Suprapubic skin (tissue), 4 donors: ENCODE data around the gene SHROOM2.

Source experiments
- CTCF ChIP-seq, 2 donors: fragments of 200-600 bp in 1 of 2; fragments of 450-650 bp in 1 of 2; sonication (generic) in 1 of 2; IDR thresholded peaks; one replicate each; pipeline ENCODE4 v1.5.1; 2016 to 2019; ENCODE audit warnings: antibody characterized with exemption in 2 of 2, mild to moderate bottlenecking in 1 of 2, moderate library complexity in 1 of 2
- EP300 ChIP-seq: sonication (generic); formaldehyde crosslinking; IDR thresholded peaks from one replicate; pipeline ENCODE4 v1.6.1; 2017; ENCODE audit warnings: antibody characterized with exemption
- POLR2A ChIP-seq, 2 donors: fragments of 450-650 bp; IDR thresholded peaks; one replicate each; pipeline ENCODE4 v1.6.1; 2017; ENCODE audit warnings: antibody characterized with exemption in 2 of 2, mild to moderate bottlenecking in 2 of 2, moderate library complexity in 2 of 2
- POLR2AphosphoS5 ChIP-seq, 3 donors: sonication (generic); formaldehyde crosslinking; IDR thresholded peaks; one replicate each; pipeline ENCODE4 v1.6.1; 2017; ENCODE audit warnings: antibody characterized with exemption in 3 of 3

- no peak for TF ChIP-seq POLR2AphosphoS5 (IDR thresholded peaks at IDR 0.05)
- TF ChIP-seq CTCF (IDR thresholded peaks at IDR 0.05) = no peak
- TF ChIP-seq POLR2A (IDR thresholded peaks at IDR 0.05) = no peak
- TF ChIP-seq EP300 = no peak
These were observed 90.0 kb downstream of the SHROOM2 start for GRCh38 chrX:9876201-9876600.
